Lung microvascular endothelial cell (primary cell): ENCODE results near the gene YTHDF2. TPM values are rescaled to one million over a fixed set of nuclear protein-coding genes. Genes with fewer than 3 reads are reported as not detected.

Source experiments
- DNase-seq, 2 donors: peaks; one replicate each; pipeline versions ENCODE4 v3.0.0 to v3.0.0-alpha.2; 2010; ENCODE audit warnings: low read depth in 2 of 2
- total RNA-seq: library from RNA; depleted of rRNA; stranded (reverse); fragments of >200 nt; gene quantifications from 2 replicates; pipeline ENCODE4 v1.2.1, GENCODE V29; 2014

The YTHDF2 gene
- total RNA-seq, 1 donor from 2014 or later, result 76.0 TPM

DNA sequence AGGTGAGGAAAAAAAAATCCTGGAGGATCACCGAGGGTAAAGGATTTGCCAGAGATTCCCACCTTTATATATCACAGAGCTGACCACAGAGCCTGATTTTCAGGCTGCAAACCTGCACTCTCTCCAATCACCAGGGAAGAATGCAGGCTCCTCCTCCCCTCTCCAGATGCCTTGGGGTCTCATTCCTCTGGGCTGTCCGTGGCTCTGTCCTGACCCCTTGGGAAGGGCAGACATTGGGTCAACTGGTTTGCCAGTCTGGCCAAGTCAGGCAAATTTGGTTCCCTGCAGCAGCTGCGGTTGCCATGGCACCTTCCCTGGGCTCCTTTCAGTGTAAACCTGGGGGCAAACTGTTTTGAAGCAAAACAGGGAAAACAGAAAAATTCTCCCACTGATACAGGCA, 63.6 kb downstream of the YTHDF2 start:
- DNase-seq, result no peak

DNA sequence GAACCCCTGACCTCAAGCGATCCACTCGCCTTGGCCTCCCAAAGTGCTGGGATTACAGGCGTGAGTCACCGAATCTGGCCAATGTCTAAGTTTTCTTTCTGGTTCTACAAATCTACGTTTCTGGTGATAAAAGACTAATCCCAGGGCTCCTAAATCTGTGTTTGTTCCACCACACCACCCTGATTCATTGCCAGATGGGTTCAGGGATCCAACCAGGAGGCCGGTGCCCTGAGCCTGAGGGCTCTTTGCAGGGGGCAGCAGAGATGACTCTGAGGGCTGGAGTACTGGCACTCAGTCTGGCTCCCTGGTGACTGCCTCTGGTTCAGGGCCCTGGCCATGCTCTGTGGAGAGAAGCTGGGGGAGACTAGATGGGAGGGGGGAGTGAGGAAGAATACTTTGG, 64.7 kb downstream of the YTHDF2 start:
- no peak for DNase-seq

DNA sequence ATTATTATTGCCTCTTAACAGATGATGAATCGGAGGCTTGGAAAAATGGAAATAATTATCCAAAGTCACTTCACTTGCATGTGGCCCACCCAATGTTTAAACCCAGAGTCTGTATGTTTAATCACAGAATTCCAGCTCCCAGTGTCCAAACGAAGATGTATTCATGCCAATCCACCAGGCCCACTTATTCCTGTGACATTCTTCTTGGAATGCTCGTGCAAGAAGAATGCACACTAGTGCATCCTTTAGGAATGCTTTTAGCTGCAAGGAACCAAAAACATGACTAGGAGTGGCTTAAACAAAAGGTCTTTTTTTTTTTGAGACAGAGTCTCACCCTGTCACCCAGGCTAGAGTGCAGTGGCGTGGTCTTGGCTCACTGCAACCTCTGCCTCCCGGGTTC, 66.3 kb downstream of the YTHDF2 start:
- DNase-seq, result no peak

DNA sequence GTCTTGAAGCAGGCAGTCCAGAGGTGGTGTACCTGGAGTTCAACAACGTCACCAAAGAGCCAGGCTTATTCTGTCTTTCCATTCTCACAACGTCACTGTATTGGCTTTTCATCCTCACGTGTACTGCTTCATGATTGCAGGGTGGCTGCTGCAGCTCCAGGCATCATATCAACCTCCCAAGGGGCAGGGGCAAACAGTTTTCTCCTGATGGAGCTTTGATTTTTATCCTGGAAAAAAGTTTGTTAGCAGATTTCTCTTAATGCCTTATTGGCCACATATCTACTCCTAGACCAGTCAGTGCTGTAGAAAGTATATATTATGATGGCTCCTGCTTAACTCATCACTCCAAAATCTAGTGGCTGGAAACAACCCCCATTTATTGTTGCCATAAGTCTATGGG, 66.9 kb downstream of the YTHDF2 start:
- DNase-seq, result no peak

DNA sequence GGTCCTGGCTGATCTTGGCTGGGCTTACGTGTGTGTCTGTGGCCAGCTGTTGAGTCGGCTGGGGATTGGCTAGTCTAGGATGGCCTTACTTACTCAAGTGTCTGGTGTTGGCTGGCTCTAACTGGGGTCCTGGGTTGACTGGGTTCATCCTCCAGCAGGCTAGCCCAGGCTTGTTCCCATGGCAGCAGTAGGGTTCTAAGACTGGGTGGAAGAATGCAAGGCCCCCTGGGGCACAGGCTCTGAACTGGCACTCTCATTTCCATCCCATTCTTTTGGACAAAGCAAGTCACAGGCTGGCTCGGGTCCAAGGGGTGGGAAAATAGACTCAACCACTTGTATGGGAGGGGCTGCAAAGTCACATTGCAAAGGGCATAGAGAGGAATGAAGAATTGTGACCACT, 67.3 kb downstream of the YTHDF2 start:
- no peak for DNase-seq

DNA sequence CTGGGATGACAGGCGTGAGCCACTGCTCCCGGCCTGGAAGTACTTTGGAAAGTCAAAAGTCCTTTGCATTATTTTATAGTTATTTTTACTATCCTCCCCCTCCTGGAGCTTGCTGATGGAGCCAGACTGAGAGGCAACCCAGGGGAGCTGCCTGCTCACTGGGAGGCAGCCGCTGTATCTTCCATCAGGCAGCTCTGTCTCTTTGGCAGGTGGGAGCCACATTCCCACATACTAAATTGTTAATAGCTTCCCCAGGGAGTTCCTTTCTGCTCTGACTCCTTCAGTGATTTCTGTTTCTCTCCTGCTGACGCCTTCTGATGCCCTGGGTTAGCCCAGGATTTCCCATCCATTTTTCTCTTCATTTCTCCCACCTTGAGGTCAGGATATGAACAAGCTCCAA, 70.3 kb downstream of the YTHDF2 start:
- DNase-seq, result no peak

DNA sequence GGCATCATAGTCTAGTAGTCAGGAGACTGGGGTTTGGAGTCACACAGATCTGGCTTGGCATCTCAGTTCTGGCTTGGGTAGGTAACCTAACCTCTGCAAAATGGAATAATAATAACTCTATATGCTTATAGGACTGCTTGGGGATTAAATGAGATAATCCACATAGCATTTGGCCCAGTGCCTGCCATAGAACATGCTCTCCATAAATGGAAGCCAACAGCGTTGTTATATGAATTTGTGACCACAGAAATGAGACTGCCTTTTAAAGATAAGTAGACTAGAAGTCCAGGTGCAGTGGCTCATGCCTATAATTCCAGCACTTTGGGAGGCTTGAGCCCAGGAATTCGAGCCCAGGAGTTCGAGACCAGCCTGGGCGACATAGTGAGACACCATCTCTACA, 71.2 kb downstream of the YTHDF2 start:
- DNase-seq, result no peak

DNA sequence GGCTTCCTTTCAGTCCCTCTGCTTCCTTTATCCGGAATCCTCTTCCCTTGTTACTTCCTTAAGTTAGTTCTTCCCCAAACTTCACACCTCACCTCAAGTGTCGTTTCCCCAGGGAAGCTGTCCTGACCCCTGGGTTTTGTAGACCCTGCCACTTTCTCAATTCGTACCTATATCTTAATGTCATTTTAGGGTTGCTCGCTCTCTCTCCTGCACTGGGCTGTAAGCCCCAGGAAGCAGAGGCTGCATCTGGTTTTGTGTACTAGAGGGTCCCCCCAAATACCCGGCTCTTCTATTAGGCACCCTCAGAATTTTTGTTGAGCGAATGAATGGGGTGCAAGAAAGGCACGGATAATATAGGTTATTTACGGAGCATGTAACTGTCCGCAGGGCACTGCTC, 74.6 kb downstream of the YTHDF2 start:
- no peak for DNase-seq

DNA sequence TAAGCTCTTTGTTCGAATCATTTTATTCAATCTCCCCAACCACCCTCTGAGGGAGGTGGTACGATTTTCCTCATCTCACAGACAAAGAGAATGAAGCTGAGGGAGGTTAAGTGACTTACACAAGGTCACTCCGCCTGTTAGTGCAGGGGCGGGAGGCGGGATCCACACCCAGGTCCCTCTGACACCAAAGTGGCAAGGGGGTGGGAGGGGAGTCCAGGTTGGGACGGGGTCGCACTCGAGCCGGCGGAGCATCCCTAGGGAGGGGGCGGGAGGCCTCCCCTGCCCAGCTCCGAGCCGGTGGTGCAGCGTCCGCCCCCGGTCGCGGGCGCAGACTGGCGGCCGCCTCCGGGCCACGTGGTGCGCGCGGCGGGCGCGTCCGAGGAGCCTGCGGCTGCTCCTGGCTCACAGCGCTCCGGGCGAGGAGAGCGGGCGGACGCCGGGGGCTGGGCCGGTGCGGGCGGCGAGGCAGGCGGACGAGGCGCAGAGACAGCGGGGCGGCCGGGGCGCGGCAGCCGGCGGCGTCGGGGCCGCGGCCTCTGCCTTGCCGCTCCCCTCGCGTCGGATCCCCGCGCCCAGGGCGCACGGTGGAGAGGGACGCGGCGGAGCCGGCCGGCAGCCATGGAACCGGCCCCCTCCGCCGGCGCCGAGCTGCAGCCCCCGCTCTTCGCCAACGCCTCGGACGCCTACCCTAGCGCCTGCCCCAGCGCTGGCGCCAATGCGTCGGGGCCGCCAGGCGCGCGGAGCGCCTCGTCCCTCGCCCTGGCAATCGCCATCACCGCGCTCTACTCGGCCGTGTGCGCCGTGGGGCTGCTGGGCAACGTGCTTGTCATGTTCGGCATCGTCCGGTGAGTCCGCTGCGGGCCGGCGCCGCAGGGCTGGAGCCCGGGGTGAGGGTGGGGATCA, 75.3 kb downstream of the YTHDF2 start, which contains the start of gene OPRD1:
Gene OPRD1 (plus strand): TSS at position 405 of the 903 bp plus-strand sequence. CDS start 214 bp downstream, at position 619.
- DNase-seq, result peak; percentile 6 to 26

DNA sequence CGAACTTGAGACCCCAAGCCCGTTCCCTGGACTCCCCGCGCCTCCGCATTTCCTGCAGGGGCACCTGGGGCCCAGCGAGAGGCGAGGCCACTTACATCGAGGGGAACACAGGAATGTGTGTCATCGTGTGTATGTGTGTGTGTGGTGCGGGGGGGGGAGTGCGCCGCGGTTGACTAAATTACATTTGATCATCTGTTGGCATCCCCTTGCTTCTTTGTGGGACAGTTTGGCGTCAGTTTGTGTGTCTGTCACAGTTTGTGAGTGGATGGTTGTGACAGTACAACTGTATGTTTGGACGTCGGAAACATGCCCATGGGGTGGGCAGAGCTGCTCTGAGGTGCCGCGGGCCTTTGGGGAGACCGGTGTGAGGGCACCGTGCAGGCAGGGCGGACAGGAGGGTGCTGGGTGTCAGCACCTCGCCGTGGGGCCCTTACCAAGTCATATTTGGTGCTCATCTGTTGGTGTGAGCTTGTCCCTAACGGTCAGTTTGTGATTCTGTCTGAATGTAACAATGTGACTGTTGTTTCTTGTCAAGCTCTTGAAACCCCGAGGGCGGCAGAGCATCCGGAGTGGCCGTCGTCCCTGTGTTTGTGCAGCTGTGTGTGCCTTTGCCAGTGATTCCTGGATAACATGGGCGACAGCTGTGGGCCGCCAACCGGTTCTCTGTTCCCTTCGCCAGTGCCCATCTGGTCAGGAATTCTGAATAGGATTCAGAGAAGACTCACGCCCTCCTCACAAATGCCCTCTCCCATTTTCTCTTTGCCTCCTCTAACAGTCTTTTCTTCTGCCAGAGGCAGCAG, 76.1 kb downstream of the YTHDF2 start:
- no peak for DNase-seq

DNA sequence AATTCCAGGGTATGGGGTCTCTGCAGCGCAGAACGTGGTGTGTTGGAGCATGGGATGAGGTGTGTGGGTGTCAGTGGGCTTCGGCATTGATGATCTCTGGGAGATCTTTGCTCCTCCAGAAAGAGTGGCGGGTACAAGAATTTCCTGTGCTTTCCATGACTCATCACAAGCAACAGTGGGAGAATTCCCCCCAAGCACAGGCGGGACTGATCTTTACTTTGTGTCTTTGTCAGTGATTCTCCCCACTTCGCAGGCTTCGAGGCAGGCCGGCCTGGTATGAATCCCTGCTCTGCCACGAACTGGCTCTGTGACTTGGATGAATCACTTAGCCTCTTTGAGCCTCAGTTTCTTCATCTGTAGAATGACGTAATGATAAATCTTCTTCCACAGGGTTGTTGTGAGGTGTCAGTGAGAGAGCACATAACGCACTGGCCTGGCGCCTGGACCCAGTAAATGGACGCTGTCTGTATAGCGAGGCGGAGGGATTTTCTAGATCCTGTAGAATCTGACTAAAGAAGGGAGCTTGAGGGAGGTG, 77.3 kb downstream of the YTHDF2 start:
- DNase-seq, result no peak

DNA sequence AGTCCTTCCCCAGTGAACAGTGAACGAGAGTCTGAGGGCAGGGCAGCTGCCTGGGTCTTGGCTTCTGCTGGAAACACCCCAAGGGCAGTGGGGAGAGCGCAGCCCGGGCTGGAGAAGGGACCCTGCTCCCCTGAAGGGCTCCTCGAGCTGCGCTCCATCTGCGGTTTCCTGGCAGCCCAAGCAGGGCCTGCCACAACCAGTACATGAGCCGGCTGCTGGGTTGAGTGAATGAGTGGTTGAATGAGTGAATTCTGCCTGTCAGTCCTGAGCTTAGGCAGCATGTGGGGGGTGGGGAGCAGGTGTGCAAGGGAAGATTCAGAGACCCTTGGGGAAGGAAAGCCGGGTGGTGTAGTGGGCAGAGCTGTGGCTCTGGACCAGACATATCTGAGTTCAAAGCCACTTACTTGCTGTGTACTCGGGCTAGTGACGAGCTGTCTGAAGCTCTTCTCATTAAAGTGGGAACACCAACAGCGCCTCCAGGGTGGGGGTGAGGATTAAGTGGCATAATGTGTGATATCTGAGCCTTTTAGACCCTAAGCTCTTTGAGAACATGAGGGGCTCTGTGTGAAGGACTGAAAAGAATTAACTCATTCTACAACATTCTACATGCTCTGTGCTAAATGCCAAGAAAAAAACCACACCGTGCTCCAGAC, 78.9 kb downstream of the YTHDF2 start:
- DNase-seq, result no peak

DNA sequence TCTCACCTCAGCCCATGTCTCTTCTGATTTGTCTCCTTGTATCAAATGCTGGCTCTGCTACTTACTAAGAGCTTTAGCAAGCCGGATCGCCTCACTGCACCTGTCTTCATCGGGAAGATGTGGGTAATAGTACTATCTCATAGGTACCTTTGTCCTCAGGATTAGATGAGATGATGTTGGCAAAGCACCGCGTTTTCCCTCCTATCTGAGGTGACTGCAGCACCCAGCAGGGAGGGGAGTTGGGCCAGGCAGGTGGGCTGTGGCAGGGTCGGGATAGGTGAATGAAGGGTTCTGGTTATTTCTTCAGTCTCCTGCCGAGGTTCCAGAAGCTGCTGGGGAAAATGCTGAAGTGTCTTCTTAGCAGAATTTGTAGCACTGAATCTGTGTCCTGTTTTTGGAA, 80.4 kb downstream of the YTHDF2 start:
- no peak for DNase-seq

DNA sequence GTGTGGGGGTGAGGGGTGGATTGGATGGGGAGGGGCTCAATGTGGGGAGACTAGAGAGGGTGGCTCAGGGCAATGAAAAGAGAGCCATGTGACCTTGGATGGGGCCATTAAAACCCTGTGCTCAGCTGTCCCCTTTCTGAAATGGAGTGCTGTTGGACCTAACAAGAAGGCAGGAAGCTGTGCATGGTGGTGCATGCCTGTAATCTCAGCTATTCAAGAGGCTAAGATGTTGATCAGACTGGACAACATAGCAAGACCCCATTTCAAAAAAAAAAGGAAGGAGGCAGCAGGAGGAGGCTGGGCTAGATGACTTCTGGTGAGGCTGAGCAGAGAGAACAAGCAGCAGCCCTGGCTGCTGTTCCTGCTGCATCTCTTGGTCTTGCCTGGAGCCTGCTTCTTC, 82.3 kb downstream of the YTHDF2 start:
- DNase-seq, result no peak

Other genes with a start within 250 kb of the YTHDF2 start
- gene RCC1, start 230.9 kb upstream of the YTHDF2 start, total RNA-seq, result 40.1 and 46.6 TPM in 2 replicates
- gene TRNAU1AP, start 183.9 kb upstream of the YTHDF2 start, total RNA-seq, result 17.7 and 19.2 TPM in 2 replicates
- gene RAB42, start 144.7 kb upstream of the YTHDF2 start, total RNA-seq, result 3.2 and 3.9 TPM in 2 replicates
- gene TAF12, start 93.9 kb upstream of the YTHDF2 start, total RNA-seq, result 17.9 and 22.6 TPM in 2 replicates
- gene RNU11, start 88.3 kb upstream of the YTHDF2 start, total RNA-seq, result not detected in 2 replicates
- gene GMEB1, start 68.2 kb upstream of the YTHDF2 start, total RNA-seq, result 3.7 and 6.3 TPM in 2 replicates
- gene OPRD1, start 75.2 kb downstream of the YTHDF2 start, total RNA-seq, result not detected in 2 replicates
- gene EPB41, start 177.6 kb downstream of the YTHDF2 start, total RNA-seq, result 17.2 and 33.3 TPM in 2 replicates